GM19043 (cell line): ENCODE data around the gene DICER1.

Experiments
- ATAC-seq: cut with Tn5 transposase; IDR thresholded peaks from one replicate; pipeline ENCODE4 v1.9.1; 2021; ENCODE audit warnings: low read depth; ENCODE audit not compliant: unreplicated experiment

DICER1 gene

GRCh38 chr14:95063391-95063790 is 93.9 kb downstream of the DICER1 start:
- ATAC-seq, result no peak

- no peak for ATAC-seq
Observed at GRCh38 chr14:95062946-95063345, 94.4 kb downstream of the DICER1 start.

GRCh38 chr14:95062220-95062619 is 95.1 kb downstream of the DICER1 start:
- no peak for ATAC-seq

DNA sequence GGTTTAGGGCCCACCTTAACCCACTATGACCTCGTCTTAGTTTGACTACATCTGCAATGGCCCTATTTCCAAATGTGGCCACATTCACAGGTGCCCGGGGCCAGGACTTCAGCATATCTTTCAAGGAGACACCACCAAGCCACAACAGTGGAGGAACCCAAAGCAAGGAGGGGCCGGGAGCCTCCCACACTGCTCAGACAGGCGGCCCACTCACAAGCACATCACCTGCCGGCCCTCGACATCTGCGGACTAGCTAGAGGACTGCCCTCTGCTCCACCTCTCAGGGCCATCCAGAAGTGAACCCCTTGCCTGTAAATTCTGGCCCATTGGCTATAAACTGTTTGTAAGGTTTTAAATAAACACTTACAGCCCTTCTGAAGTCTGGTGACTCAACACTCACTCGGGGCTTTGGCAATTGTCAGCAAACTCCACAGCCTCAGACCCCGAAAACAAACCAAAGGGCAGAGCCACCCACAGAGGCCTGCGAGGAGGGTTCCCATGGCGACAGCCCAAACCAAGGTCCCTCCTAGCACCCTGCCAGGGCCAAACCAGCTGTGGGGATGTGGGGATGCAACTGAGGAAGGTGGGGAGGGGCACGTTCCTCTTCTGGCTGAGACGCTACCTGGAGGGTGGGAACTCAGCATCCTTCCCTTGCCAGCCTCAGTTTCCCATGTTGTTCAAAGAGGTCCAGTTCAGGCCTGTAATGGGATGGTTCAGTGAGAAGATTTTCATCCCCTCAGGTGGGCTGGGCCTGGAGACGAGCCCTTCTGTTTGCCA is 95.8 kb downstream of the DICER1 start:
- ATAC-seq, result no peak

GRCh38 chr14:95059126-95059525 is 98.2 kb downstream of the DICER1 start:
- ATAC-seq, result no peak

DNA sequence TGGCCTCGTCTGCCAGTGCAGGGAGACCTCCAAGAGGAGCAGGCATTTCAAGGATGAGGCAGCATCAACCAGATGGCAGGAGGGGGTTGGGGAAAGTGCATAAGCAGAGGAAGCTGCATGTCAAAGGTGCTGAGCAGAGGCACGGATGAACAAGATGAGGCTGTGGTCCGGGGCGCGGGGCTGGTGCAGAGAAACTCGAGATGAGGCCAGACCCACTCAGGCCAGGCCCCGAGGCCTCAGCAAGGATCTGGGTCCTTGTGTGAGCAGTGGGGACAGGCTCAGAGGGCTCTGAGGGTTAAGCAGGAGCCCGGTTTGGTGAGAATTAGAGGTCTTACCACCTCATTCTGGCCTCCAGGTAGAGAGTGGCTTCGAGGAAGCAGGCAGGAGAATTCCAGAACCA is 98.8 kb downstream of the DICER1 start:
- ATAC-seq, result no peak

DNA sequence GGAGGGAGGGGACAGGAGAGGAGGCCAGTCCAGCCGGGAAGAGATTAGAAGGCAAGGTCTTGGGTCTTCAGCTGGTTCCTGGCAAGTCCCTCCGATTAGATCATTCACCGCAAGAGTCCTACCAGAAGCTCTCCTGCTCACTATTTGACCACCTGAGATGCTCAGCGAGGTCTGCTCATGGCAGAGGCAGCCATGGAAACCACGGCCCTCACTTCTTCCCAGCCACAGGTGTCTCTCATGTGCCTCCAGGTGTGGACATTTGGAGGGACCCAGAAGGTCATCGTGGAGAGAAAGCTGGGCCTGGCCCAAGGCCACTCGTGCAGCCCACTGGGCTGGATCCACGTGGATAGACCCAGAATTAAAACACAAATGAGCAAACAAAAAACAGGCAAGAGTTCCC is 99.5 kb downstream of the DICER1 start:
- no peak for ATAC-seq

DNA sequence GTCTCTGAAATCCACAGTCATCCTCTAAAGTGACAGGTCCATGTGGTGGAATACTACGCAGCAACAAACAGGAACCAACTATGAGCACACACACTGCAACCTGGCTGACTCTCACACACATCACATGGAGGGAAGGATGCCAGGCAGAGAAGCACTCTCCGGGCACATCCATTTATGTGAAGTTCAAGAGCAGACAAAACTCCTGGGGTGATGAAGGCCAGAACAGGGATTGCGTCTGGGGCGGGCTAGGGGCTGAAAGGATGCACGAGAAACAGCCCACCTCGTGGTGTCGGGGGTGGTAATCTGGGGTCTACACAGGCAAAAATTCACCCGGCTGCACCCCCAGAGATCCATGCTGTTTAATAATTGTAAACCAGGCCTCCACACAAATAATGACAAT is 100.2 kb downstream of the DICER1 start:
- no peak for ATAC-seq

GRCh38 chr14:95056476-95056875 is 100.9 kb downstream of the DICER1 start:
- ATAC-seq, result no peak

DNA sequence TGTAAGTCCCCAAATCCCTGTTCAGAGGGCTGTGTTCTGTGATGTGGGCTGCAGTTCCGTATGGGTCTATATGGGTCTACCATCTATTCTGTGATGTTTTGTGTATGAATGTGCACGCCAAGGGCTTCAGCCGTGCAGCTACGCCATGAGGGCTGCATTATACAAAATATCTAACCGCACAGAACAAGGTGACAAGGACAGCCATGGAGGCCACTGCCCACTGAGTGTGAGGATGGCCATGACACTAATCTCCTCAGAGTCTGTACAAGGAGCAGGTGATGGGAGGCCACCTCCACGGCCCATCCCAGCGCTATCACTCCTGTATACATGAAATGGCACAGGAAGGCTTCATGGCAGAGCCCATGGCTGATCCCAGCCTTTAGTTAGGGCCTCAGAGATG is 102.0 kb downstream of the DICER1 start:
- no peak for ATAC-seq

DNA sequence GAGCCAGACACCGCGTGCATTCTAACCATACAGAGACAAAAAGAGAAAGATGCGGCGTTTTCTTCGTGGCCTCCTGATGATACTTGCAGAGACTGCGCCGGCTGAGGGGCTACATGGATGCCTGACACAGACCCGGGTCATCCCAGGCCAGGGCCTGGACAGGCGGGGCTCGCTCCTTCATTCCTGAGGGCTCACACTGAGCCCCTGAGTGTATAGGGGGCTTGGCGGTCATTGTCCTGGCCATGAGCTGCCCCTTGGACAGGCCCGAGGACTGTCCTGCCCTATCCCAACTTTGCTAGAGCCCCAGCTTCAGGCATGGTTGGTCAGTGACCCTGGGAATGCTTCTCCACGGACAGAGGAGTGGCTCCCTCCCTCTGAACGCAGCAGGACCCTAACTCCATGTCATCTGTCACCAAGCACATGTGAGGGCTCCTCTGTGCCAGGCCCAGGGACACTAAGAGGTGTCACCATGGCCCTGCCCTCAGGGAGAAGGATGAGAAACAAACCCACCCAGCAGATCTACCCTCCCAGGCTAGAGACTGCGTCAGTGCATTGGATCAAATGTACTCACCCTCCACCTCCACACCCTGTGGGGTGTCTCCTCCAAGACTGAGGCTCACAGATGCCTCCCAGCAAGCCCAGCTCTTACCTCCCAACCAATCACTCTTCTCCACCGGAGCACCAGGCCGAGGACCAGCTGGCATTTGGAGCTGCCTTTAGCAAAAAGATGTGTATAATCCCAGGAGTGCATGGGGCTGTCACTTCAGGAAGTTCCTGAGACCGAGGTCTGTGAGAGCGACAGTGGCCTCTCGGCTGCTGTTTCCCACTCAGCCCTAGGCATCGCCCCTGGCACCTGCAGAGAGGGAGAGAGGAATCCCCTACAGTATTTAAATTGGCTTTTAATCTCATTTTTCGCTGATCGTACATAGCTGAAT is 102.7 kb downstream of the DICER1 start:
- ATAC-seq, result no peak

DNA sequence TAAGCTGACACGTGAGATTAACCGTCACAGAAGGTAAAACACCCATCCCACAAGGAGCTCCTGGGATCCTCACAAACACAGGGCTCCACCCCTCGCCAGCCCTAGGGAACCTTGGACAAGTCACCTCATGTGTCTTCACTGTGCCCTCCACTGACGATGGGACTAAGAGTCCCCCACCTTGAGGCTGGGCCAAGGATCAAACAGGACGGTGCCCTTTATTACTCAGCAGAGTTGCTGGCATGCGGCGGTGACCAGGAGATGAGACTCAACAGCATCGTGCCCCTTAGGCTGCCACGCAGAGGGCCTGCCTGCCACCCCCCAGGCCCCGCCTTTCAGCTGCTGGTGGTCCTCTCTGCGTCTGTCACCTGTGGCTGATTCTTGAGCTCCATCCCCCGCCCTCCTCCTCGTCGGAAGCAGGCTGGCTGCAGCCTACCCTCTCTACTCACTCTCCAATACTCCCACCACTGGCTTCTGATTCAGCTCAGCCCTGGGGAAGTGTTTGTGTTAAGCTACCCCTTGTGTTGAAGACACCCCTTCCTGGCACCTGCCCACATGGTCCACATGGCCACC is 105.2 kb downstream of the DICER1 start:
- ATAC-seq, result no peak

- no peak for ATAC-seq
Observed at GRCh38 chr14:95049952-95050351, 107.4 kb downstream of the DICER1 start.

- ATAC-seq, result no peak
Observed at GRCh38 chr14:95048771-95049312, 108.5 kb downstream of the DICER1 start.

DNA sequence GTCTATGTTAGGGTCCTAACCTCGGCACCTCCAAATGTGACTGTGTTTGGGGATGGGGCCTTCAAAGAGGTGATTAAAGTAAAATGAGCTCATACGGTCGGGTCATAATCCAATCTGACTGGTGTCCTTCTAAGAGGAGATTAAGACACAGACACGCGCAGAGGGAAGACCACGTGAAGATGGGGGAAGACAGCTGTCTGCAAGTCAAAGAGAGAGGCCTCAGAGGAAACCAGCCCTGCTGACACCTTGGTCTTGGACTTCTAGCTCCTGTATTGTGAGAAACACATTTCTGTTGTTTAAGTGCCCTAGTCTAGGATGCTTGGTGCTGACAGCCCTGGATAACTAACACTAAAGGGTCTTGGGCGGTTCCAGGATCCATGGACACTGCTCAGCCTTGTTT is 109.6 kb downstream of the DICER1 start:
- no peak for ATAC-seq

GRCh38 chr14:95046711-95047681 is 110.3 kb downstream of the DICER1 start:
- no peak for ATAC-seq

DNA sequence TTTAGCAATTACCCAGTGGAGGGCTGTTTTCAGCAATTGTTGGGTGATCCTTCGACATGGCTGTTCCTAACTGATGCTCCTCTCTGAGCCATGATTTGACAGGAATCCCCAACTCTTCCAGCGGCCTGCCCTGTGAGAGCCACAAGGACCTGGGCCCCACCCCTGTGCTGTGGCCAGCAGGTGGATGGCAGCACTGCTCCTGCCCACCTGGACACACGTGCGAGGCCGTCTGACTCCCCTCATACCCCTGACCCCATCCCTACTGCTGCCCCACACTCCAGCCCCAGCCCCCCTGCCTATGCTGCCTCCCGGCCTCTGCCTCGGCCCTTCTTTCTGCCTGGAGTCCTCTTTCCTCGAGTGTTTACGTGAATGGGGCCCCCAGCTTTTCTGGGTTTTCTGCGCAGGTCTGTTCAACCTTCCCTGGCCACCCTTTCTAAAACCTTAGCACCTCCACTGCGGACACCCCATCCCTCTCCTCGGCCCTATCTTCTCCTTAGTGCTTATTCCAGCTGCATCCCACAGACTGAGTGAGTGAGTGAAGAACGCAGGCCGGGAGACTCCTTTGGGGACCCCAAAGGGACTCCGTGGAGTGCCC is 111.4 kb downstream of the DICER1 start:
- ATAC-seq, result no peak

DNA sequence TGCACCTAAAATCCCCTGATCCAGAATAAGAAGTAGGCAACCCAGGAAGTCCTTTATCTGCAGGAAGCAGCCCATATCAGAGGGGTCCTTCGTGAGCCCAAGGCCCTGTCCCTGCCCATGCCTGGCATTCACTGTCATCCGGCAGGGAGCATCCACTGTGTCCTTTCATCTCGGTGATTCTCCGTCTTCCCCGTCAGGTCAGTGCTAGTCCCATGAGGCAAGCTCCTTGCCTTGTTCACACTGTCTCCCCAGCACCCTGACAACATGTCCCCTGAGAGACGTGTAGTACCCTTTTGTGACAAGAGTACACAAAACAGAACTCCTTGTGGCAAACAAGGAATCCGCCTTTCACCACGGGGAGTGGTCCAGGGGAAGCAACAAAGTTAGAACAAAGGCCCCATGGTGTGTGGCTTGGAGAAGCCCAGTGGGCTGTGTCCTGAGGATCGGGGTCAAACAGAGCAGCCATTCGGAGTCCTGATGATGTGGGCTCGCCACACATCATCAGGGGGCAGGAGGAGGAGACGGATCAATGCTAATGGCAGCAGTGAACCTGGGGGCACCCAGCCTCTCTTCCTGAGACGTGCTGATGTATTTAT is 112.1 kb downstream of the DICER1 start:
- no peak for ATAC-seq

DNA sequence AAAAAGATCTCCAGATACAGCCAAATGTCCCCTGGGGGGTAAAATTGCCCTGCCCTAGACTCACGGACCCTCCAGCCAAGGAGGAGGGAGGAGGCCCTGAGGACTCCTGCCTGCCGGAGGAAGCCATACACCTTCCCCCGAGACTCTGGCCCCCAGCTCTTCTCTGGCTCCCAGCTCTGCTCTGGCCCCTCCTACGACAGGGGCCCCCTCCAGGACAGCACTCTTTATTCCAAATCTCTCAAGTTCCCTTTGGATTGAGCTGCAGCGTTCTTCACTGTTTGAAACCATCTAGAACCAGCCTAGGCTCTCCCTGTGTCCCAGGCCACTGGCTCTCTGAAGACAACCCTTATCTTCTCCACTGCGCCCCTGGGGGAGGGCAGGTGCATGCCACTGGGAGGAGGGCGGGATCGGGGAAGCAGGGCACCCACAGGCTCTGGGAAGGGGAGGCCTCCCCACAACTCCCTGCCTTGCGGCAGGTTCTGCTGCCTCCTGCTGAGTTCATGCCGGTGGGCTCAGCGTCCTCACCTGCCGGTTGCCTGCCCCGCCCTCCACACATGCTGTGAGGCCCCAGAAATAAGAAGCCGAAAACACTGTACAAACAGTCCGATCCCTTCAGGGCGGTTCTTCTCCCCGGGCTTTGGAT is 112.7 kb downstream of the DICER1 start:
- ATAC-seq, result no peak
